ENCODE data around the gene SRP68. TPM values are rescaled to one million over a fixed set of nuclear protein-coding genes. Genes with fewer than 3 reads are reported as not detected.

SRP68 gene
- total RNA-seq, 4 donors from 2014 or later = 51.5 to 58.6 (median 53.5) TPM

DNA sequence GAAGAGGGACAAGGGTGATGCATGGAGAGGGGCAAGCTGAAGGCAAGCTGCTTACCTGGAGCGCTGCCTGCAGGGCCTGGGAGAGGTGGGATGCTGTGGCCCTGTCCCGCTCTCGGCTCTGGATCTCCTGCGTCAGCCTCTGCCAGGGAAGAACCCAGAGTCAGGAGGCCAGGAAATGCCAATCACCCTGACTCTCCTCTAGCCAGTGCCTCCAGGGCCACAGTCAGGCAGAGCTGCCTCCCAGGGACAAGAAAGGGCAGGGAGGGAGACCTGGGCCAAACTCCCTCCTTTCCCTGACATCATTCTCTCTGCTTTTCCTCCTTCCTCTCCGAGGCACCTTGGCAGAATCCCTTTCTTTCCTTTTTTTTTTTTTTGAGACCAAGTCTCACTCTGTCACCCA, 60.4 kb downstream of the SRP68 start:
- no peak for DNase-seq (ENCODE audit: low spot score in 2 of 2)
- peaks cover 0 to 5% of the 10 kb centered on the region in 2 donors for H3K27me3 ChIP-seq

DNA sequence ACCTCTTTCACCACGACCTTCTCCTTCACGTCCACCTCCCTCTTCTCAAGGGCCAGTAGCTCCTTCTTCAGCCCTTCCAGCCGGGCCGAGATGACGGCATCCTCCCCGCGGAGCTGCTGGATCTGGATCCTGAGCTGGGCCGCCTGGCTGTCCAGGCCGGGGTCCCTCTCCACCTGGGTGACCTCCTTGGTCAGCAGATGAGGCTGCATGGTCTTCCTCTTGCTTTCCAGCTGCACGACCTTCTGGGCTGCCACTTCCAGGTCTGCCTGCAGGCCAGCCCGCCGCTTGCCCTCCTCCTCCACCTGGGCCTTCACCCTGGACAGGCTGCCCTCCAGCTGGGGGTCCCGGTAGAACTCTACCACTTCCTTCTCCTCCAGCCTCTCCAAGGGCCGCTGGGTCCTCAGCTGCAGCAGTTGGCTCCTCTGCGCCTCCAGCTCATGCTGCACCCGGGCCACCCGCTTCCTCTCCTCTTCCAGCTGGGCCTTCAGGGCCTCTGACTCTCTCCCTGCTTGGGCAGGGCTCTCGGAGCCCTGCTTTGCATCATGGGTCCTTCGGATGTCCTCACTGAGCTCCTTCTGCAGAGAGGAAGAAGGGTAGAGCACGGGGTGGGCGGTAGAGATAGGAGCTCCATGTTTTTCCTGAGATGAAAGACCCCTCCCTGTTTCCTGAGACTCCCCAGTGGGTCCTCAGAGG, 62.2 kb downstream of the SRP68 start:
- Histone ChIP-seq H3K27ac (no peak overlapping the region), H3K9me3 (no peaks in the 10 kb centered on the region), H3K36me3 (no peaks in the 10 kb centered on the region), H3K4me1 (peaks cover 0 to 17% (median 0%) of the 10 kb centered on the region in 4 donors), H3K27me3 (peaks cover 0 to 5% of the 10 kb centered on the region in 2 donors), H3K4me3 (no peak overlapping the region)
- WGBS, 2 donors = 86 to 89% methylated on average over 21 of the region's 21 CpGs
- no peak for DNase-seq (ENCODE audit: low spot score in 2 of 2)
- no peak for TF ChIP-seq EP300 (IDR thresholded peaks at IDR 0.05)
- TF ChIP-seq, protein P1, sequence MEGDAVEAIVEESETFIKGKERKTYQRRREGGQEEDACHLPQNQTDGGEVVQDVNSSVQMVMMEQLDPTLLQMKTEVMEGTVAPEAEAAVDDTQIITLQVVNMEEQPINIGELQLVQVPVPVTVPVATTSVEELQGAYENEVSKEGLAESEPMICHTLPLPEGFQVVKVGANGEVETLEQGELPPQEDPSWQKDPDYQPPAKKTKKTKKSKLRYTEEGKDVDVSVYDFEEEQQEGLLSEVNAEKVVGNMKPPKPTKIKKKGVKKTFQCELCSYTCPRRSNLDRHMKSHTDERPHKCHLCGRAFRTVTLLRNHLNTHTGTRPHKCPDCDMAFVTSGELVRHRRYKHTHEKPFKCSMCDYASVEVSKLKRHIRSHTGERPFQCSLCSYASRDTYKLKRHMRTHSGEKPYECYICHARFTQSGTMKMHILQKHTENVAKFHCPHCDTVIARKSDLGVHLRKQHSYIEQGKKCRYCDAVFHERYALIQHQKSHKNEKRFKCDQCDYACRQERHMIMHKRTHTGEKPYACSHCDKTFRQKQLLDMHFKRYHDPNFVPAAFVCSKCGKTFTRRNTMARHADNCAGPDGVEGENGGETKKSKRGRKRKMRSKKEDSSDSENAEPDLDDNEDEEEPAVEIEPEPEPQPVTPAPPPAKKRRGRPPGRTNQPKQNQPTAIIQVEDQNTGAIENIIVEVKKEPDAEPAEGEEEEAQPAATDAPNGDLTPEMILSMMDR (IDR thresholded peaks at IDR 0.05) = no peak
- no peak for TF ChIP-seq POLR2A (IDR thresholded peaks at IDR 0.05)

More for the DNA sequence above, 60.4 kb downstream of the SRP68 start:
- no peaks in the 10 kb centered on the region for H3K9me3 ChIP-seq
- no peak overlapping the region for H3K4me3 ChIP-seq
- TF ChIP-seq POLR2A (IDR thresholded peaks at IDR 0.05) (no peak), EP300 (IDR thresholded peaks at IDR 0.05) (no peak)
- TF ChIP-seq, protein P1 (IDR thresholded peaks at IDR 0.05) = no peak
- WGBS, 2 donors = 74 to 77% methylated on average over 5 of the region's 5 CpGs
- no peaks in the 10 kb centered on the region for H3K36me3 ChIP-seq
- H3K27ac ChIP-seq = no peak overlapping the region
- peaks cover 0 to 9% (median 0%) of the 10 kb centered on the region in 4 donors for H3K4me1 ChIP-seq

DNA sequence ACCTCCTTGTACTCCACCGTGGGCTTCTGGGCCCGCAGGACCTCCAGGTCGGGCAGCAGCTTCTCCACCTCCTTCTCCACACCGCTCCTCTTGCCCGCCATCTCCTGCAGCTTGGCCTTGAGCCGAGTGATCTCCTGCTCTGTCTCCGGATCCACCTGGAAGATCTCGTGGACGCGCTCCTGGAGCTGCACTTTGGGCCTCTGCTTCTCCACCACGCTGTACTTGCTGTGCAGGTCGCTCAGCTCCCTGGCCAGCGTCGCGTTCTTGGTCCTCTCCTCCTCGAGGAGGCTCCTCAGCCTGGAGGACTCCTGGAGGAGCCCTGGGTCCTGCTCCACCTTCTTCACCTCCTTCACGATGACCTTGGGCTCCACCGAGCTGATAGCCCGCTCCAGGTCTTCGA, 62.9 kb downstream of the SRP68 start:
- Histone ChIP-seq H3K9me3 (no peaks in the 10 kb centered on the region), H3K27ac (no peak overlapping the region), H3K27me3 (no peaks in the 10 kb centered on the region), H3K4me3 (no peak overlapping the region), H3K4me1 (peaks cover 0 to 15% (median 0%) of the 10 kb centered on the region in 4 donors), H3K36me3 (no peaks in the 10 kb centered on the region)
- 91 to 93% methylated on average over 20 of the region's 20 CpGs for WGBS, 2 donors
- DNase-seq (ENCODE audit: low spot score in 2 of 2) = no peak
- no peak for TF ChIP-seq POLR2A (IDR thresholded peaks at IDR 0.05)

DNA sequence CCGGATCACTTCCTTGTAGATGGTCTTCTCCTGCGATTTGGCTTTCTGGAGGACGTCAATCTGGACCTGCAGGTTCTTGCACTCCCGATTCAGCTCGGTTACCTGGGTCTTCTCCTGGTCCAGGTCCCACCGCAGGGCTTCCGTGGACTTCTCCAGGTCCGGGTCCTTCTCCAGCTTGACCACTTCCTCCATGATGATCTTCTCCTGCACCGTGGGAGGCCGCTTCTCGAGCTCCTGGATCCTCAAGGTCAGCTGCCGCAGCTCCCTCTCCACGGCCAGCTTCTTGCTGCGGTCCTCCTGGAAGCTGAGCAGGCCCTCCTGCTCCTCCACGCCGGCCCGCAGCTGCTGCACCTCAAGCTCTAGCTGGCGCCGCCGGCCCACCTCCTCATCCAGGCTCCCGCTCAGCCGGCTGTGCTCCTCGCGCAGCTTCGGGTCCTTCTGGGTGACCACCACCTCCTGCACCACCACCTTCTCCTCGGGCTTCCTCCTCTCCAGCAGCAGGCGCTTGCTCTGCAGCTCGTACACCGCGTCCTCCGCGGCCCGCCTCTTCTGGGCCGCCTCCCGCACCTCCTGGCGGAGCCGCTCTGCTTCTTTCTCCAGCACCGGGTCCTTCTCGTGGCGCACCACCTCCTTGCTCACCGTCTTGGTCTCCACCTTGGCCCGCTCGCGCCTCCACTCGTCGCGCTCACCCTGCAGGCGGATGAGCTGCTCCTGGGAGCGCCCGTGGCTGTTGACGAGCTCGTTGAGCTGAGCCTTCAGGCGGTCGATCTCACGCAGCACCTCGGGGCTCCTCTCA, 63.5 kb downstream of the SRP68 start:
- WGBS, 2 donors = 94 to 95% methylated on average over 55 to 56 of the region's 56 CpGs
- Histone ChIP-seq H3K4me3 (no peak overlapping the region), H3K36me3 (no peaks in the 10 kb centered on the region), H3K27ac (no peak overlapping the region), H3K27me3 (no peaks in the 10 kb centered on the region), H3K4me1 (peaks cover 0 to 9% (median 0%) of the 10 kb centered on the region in 4 donors), H3K9me3 (no peaks in the 10 kb centered on the region)
- no peak for DNase-seq (ENCODE audit: low spot score in 2 of 2)
- TF ChIP-seq, protein P1 (IDR thresholded peaks at IDR 0.05) = no peak
- TF ChIP-seq EP300 (IDR thresholded peaks at IDR 0.05) (no peak), POLR2A (IDR thresholded peaks at IDR 0.05) (no peak)

DNA sequence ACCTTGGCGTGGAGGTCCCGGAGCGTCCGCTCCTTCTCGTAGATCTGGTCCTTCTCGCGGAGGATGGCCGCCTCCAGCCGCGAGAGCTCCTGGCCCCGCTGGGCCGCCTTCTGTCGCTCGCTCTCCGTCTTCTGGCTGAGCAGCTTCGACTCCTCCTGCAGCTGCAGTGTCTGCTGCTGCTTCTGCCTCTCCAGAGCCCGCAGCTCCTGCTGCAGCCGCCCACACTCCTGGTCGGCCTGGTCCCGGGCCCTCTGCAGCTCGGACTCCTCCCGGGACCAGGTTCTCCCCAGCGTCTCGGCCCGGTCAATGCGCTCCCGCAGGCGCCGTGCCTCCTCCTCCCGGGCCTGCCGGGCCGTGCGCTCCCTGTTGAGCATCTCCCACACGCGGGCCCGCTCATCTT, 64.1 kb downstream of the SRP68 start:
- Histone ChIP-seq H3K4me3 (no peak overlapping the region), H3K36me3 (no peaks in the 10 kb centered on the region), H3K27ac (no peak overlapping the region), H3K27me3 (no peaks in the 10 kb centered on the region), H3K9me3 (no peaks in the 10 kb centered on the region), H3K4me1 (peaks cover 0 to 8% (median 0%) of the 10 kb centered on the region in 4 donors)
- TF ChIP-seq, protein P1 (IDR thresholded peaks at IDR 0.05) = no peak
- TF ChIP-seq EP300 (IDR thresholded peaks at IDR 0.05) = no peak
- TF ChIP-seq POLR2A (IDR thresholded peaks at IDR 0.05) = no peak
- DNase-seq (ENCODE audit: low spot score in 2 of 2) = no peak
- 72 to 89% methylated on average over 36 of the region's 36 CpGs for WGBS, 2 donors
